H9 (cell line): ENCODE results near the gene ARHGAP5. TPM values are rescaled to one million over a fixed set of nuclear protein-coding genes. Genes with fewer than 3 reads are reported as not detected.

Source experiments
- DNase-seq: peaks from one replicate; pipeline ENCODE4 v3.0.0-alpha.2; 2017
- H2AFZ ChIP-seq: one replicate; pipeline ENCODE4 v1.6.1; 2013; ENCODE audit warnings: mild to moderate bottlenecking, low read length, control low read depth, moderate library complexity
- H2AK5ac ChIP-seq: 2 replicates; pipeline ENCODE4 v1.6.1; 2013; ENCODE audit warnings: low read length, control low read depth, mixed read lengths; ENCODE audit not compliant: insufficient read length
- H2BK120ac ChIP-seq: one replicate; pipeline ENCODE4 v1.6.1; 2013; ENCODE audit warnings: low read depth, mild to moderate bottlenecking, low read length, control low read depth, inconsistent platforms; ENCODE audit not compliant: poor library complexity, severe bottlenecking
- H2BK12ac ChIP-seq: 2 replicates; pipeline ENCODE4 v1.6.1; 2013; ENCODE audit warnings: low read length, control low read depth, mixed read lengths, low read depth; ENCODE audit not compliant: insufficient read length
- H2BK15ac ChIP-seq: 2 replicates; pipeline ENCODE4 v1.6.1; 2013; ENCODE audit warnings: low read depth, low read length, control low read depth
- H2BK20ac ChIP-seq: one replicate; pipeline ENCODE4 v1.6.1; 2013; ENCODE audit warnings: low read depth, mild to moderate bottlenecking, low read length, control low read depth, inconsistent platforms; ENCODE audit not compliant: poor library complexity, severe bottlenecking
- H2BK5ac ChIP-seq: 2 replicates; pipeline ENCODE4 v1.6.1; 2013; ENCODE audit warnings: low read length, control low read depth, mixed read lengths; ENCODE audit not compliant: insufficient read length
- H3K14ac ChIP-seq: 2 replicates; pipeline ENCODE4 v1.6.1; 2013; ENCODE audit warnings: low read length, control low read depth; ENCODE audit not compliant: insufficient read depth
- H3K18ac ChIP-seq: 2 replicates; pipeline ENCODE4 v1.6.1; 2013; ENCODE audit warnings: low read depth, mild to moderate bottlenecking, mixed read lengths, low read length, control low read depth; ENCODE audit not compliant: insufficient read length
- H3K23ac ChIP-seq: 2 replicates; pipeline ENCODE4 v1.6.1; 2013; ENCODE audit warnings: low read length, control low read depth, mixed read lengths, low read depth; ENCODE audit not compliant: insufficient read length
- H3K23me2 ChIP-seq: 2 replicates; pipeline ENCODE4 v1.6.1; 2013; ENCODE audit warnings: low read depth, mild to moderate bottlenecking, mixed read lengths, low read length, control low read depth; ENCODE audit not compliant: insufficient read length, poor library complexity, severe bottlenecking
- H3K27ac ChIP-seq: 2 replicates; pipeline ENCODE4 v1.5.1; 2013; ENCODE audit warnings: low read length, control low read depth, mixed read lengths, low read depth; ENCODE audit not compliant: insufficient read length
- H3K27me3 ChIP-seq: 2 replicates; pipeline ENCODE4 v1.6.1; 2013; ENCODE audit warnings: low read length, control low read depth, inconsistent platforms; ENCODE audit not compliant: insufficient read depth
- H3K4ac ChIP-seq: 2 replicates; pipeline ENCODE4 v1.6.1; 2013; ENCODE audit warnings: low read depth, mild to moderate bottlenecking, control low read depth, inconsistent platforms, low read length, moderate library complexity
- H3K4me1 ChIP-seq: 2 replicates; pipeline ENCODE4 v1.6.1; 2013; ENCODE audit warnings: low read length, control low read depth, inconsistent platforms; ENCODE audit not compliant: insufficient read depth
- H3K4me2 ChIP-seq: 2 replicates; pipeline ENCODE4 v1.6.1; 2013; ENCODE audit warnings: low read length, control low read depth, mixed read lengths; ENCODE audit not compliant: insufficient read length, insufficient read depth
- H3K56ac ChIP-seq: 2 replicates; pipeline ENCODE4 v1.6.1; 2013; ENCODE audit warnings: low read depth, mild to moderate bottlenecking, mixed read lengths, low read length, control low read depth; ENCODE audit not compliant: insufficient read length
- H3K79me1 ChIP-seq: 2 replicates; pipeline ENCODE4 v1.6.1; 2013; ENCODE audit warnings: low read depth, mild to moderate bottlenecking, moderate library complexity, low read length, control low read depth, inconsistent platforms; ENCODE audit not compliant: insufficient read depth, poor library complexity, severe bottlenecking
- H3K79me2 ChIP-seq: 2 replicates; pipeline ENCODE4 v1.6.1; 2013; ENCODE audit warnings: low read length, control low read depth, inconsistent platforms; ENCODE audit not compliant: insufficient read depth
- H3K9ac ChIP-seq: 2 replicates; pipeline ENCODE4 v1.6.1; 2013; ENCODE audit warnings: low read length, control low read depth, mixed read lengths; ENCODE audit not compliant: insufficient read length; ENCODE audit errors: extremely low read depth
- H3K9me3 ChIP-seq: one replicate; pipeline ENCODE4 v1.6.1; 2013; ENCODE audit warnings: low read depth, low read length, inconsistent platforms; ENCODE audit not compliant: control insufficient read depth
- H3T11ph ChIP-seq: one replicate; pipeline ENCODE4 v1.6.1; 2013; ENCODE audit warnings: mild to moderate bottlenecking, low read length, control low read depth, inconsistent platforms
- H4K20me1 ChIP-seq: one replicate; pipeline ENCODE4 v1.6.1; 2013; ENCODE audit not compliant: control insufficient read depth, insufficient read length, insufficient read depth
- H4K5ac ChIP-seq: 2 replicates; pipeline ENCODE4 v1.6.1; 2013; ENCODE audit warnings: low read depth, mild to moderate bottlenecking, mixed read lengths, low read length, control low read depth; ENCODE audit not compliant: insufficient read length
- H4K8ac ChIP-seq: replicated peaks from 2 replicates; pipeline ENCODE4 v1.6.1; 2013; ENCODE audit warnings: low read length, control low read depth, mixed read lengths, low read depth; ENCODE audit not compliant: insufficient read length
- H4K91ac ChIP-seq: 2 replicates; pipeline ENCODE4 v1.6.1; 2013; ENCODE audit warnings: low read depth, mild to moderate bottlenecking, moderate library complexity, mixed read lengths, low read length, control low read depth; ENCODE audit not compliant: insufficient read length
- H3K27ac Mint-ChIP-seq, 3 experiments: 2 replicates in 2 of 3; 3 replicates in 1 of 3; pipeline ENCODE4 v1.8.0; 2020 to 2021; ENCODE audit warnings: mixed read lengths in 3 of 3, mild to moderate bottlenecking in 1 of 3, moderate library complexity in 1 of 3
- H3K27me3 Mint-ChIP-seq: 2 replicates; pipeline ENCODE4 v1.8.0; 2021; ENCODE audit warnings: low read depth, mild to moderate bottlenecking, moderate library complexity, mixed read lengths
- H3K36me3 Mint-ChIP-seq, 3 experiments: 2 replicates in 2 of 3; 3 replicates in 1 of 3; pipeline ENCODE4 v1.8.0; 2020 to 2021; ENCODE audit warnings: low read depth in 3 of 3, mixed read lengths in 3 of 3; ENCODE audit not compliant: insufficient read depth in 1 of 3
- H3K4me1 Mint-ChIP-seq, 2 experiments: 2 replicates each; pipeline ENCODE4 v1.8.0; 2020; ENCODE audit warnings: mixed read lengths in 2 of 2
- H3K4me3 Mint-ChIP-seq, 2 experiments: 2 replicates in 1 of 2; 3 replicates in 1 of 2; pipeline ENCODE4 v1.8.0; 2020 to 2021; ENCODE audit warnings: mild to moderate bottlenecking in 2 of 2, mixed read lengths in 2 of 2, moderate library complexity in 1 of 2
- H3K9me3 Mint-ChIP-seq, 2 experiments: 2 replicates in 1 of 2; 3 replicates in 1 of 2; pipeline ENCODE4 v1.8.0; 2020; ENCODE audit warnings: mild to moderate bottlenecking in 2 of 2, mixed read lengths in 2 of 2, moderate library complexity in 1 of 2
- CTCF ChIP-seq: fragments of 200-600 bp; sonication (generic); conservative IDR thresholded peaks from 3 replicates; pipeline ENCODE4 v1.8.0; 2021; ENCODE audit warnings: antibody characterized with exemption, mild to moderate bottlenecking
- WGBS: extraction: QIAGEN DNeasy Blood & Tissue Kit; methylation state at CpG from one replicate; pipeline ENCODE4 v1.1.7; 2013; ENCODE audit warnings: missing lambda C conversion rate, low lambda C conversion rate, mixed read lengths; ENCODE audit not compliant: insufficient read length; ENCODE audit errors: extremely low coverage; 5-methylcytosine and 5-hydroxymethylcytosine counted together
- total RNA-seq: library from RNA; stranded (reverse); gene quantifications from 2 replicates; pipeline ENCODE4 v1.2.1, GENCODE V29; 2021

ARHGAP5 gene
- total RNA-seq, 1 experiment from 2014 or later, result 73.8 TPM

GRCh38 chr14:32201816-32202490 lies 124.8 kb downstream of the ARHGAP5 start, which contains the start of gene RNU6-7:
RNU6-7 (plus strand) TSS chr14:32202045.
- Histone ChIP-seq H3K27ac (no peak within 1 kb of the TSS), H3T11ph (no peak within 1 kb of the TSS), H4K8ac (no peak within 1 kb of the TSS), H3K79me1 (no peaks in the 10 kb centered on the region), H2AFZ (peak within 1 kb of the TSS; percentile 41), H2BK120ac (no peak within 1 kb of the TSS), H2BK5ac (no peak within 1 kb of the TSS), H2AK5ac (no peak within 1 kb of the TSS), H3K9ac (peak within 1 kb of the TSS; percentile 12), H3K4me2 (peak within 1 kb of the TSS; percentile 98), H2BK15ac (no peak within 1 kb of the TSS), H2BK20ac (no peak within 1 kb of the TSS), H3K56ac (no peak within 1 kb of the TSS), H3K27me3 (no peaks in the 10 kb centered on the region), H4K20me1 (no peaks in the 10 kb centered on the region), H3K4me1 (no peaks in the 10 kb centered on the region), H4K91ac (no peak within 1 kb of the TSS), H3K9me3 (no peaks in the 10 kb centered on the region), H3K23ac (no peak within 1 kb of the TSS), H3K18ac (no peak within 1 kb of the TSS), H3K4ac (no peak within 1 kb of the TSS), H4K5ac (no peak within 1 kb of the TSS), H3K23me2 (peaks cover 15% of the 10 kb centered on the region), H3K79me2 (no peaks in the 10 kb centered on the region), H2BK12ac (no peak within 1 kb of the TSS), H3K14ac (no peak within 1 kb of the TSS)
- Mint-ChIP-seq H3K27ac (peak within 1 kb of the TSS; percentile 91 to 100 (median 100); a peak in 5 of 7 replicates), H3K4me1 (peaks cover 28 to 29% of the 10 kb centered on the region in 2 experiments), H3K36me3 (no peaks in the 10 kb centered on the region), H3K4me3 (peak within 1 kb of the TSS; percentile 76 to 97), H3K9me3 (no peaks in the 10 kb centered on the region; a peak in 1 of 5 replicates), H3K27me3 (peaks cover 10% of the 10 kb centered on the region)
- no CpG with 5 or more reads among the region's 40 CpGs for WGBS
- peak; percentile 42 for DNase-seq
- TF ChIP-seq CTCF, result no peak
